H9 (cell line): Measurements from ENCODE around the gene NBPF4. TPM values are rescaled to one million over a fixed set of nuclear protein-coding genes. Genes with fewer than 3 reads are reported as not detected.

Source experiments
- DNase-seq: peaks from one replicate; pipeline ENCODE4 v3.0.0-alpha.2; 2017
- H2AFZ ChIP-seq: one replicate; pipeline ENCODE4 v1.6.1; 2013; ENCODE audit warnings: mild to moderate bottlenecking, low read length, control low read depth, moderate library complexity
- H2AK5ac ChIP-seq: 2 replicates; pipeline ENCODE4 v1.6.1; 2013; ENCODE audit warnings: low read length, control low read depth, mixed read lengths; ENCODE audit not compliant: insufficient read length
- H2BK120ac ChIP-seq: one replicate; pipeline ENCODE4 v1.6.1; 2013; ENCODE audit warnings: low read depth, mild to moderate bottlenecking, low read length, control low read depth, inconsistent platforms; ENCODE audit not compliant: poor library complexity, severe bottlenecking
- H2BK12ac ChIP-seq: 2 replicates; pipeline ENCODE4 v1.6.1; 2013; ENCODE audit warnings: low read length, control low read depth, mixed read lengths, low read depth; ENCODE audit not compliant: insufficient read length
- H2BK15ac ChIP-seq: 2 replicates; pipeline ENCODE4 v1.6.1; 2013; ENCODE audit warnings: low read depth, low read length, control low read depth
- H2BK20ac ChIP-seq: one replicate; pipeline ENCODE4 v1.6.1; 2013; ENCODE audit warnings: low read depth, mild to moderate bottlenecking, low read length, control low read depth, inconsistent platforms; ENCODE audit not compliant: poor library complexity, severe bottlenecking
- H2BK5ac ChIP-seq: 2 replicates; pipeline ENCODE4 v1.6.1; 2013; ENCODE audit warnings: low read length, control low read depth, mixed read lengths; ENCODE audit not compliant: insufficient read length
- H3K14ac ChIP-seq: 2 replicates; pipeline ENCODE4 v1.6.1; 2013; ENCODE audit warnings: low read length, control low read depth; ENCODE audit not compliant: insufficient read depth
- H3K18ac ChIP-seq: 2 replicates; pipeline ENCODE4 v1.6.1; 2013; ENCODE audit warnings: low read depth, mild to moderate bottlenecking, mixed read lengths, low read length, control low read depth; ENCODE audit not compliant: insufficient read length
- H3K23ac ChIP-seq: 2 replicates; pipeline ENCODE4 v1.6.1; 2013; ENCODE audit warnings: low read length, control low read depth, mixed read lengths, low read depth; ENCODE audit not compliant: insufficient read length
- H3K23me2 ChIP-seq: 2 replicates; pipeline ENCODE4 v1.6.1; 2013; ENCODE audit warnings: low read depth, mild to moderate bottlenecking, mixed read lengths, low read length, control low read depth; ENCODE audit not compliant: insufficient read length, poor library complexity, severe bottlenecking
- H3K27ac ChIP-seq: 2 replicates; pipeline ENCODE4 v1.5.1; 2013; ENCODE audit warnings: low read length, control low read depth, mixed read lengths, low read depth; ENCODE audit not compliant: insufficient read length
- H3K27me3 ChIP-seq: 2 replicates; pipeline ENCODE4 v1.6.1; 2013; ENCODE audit warnings: low read length, control low read depth, inconsistent platforms; ENCODE audit not compliant: insufficient read depth
- H3K4ac ChIP-seq: 2 replicates; pipeline ENCODE4 v1.6.1; 2013; ENCODE audit warnings: low read depth, mild to moderate bottlenecking, control low read depth, inconsistent platforms, low read length, moderate library complexity
- H3K4me1 ChIP-seq: 2 replicates; pipeline ENCODE4 v1.6.1; 2013; ENCODE audit warnings: low read length, control low read depth, inconsistent platforms; ENCODE audit not compliant: insufficient read depth
- H3K4me2 ChIP-seq: 2 replicates; pipeline ENCODE4 v1.6.1; 2013; ENCODE audit warnings: low read length, control low read depth, mixed read lengths; ENCODE audit not compliant: insufficient read length, insufficient read depth
- H3K56ac ChIP-seq: 2 replicates; pipeline ENCODE4 v1.6.1; 2013; ENCODE audit warnings: low read depth, mild to moderate bottlenecking, mixed read lengths, low read length, control low read depth; ENCODE audit not compliant: insufficient read length
- H3K79me1 ChIP-seq: 2 replicates; pipeline ENCODE4 v1.6.1; 2013; ENCODE audit warnings: low read depth, mild to moderate bottlenecking, moderate library complexity, low read length, control low read depth, inconsistent platforms; ENCODE audit not compliant: insufficient read depth, poor library complexity, severe bottlenecking
- H3K79me2 ChIP-seq: 2 replicates; pipeline ENCODE4 v1.6.1; 2013; ENCODE audit warnings: low read length, control low read depth, inconsistent platforms; ENCODE audit not compliant: insufficient read depth
- H3K9ac ChIP-seq: 2 replicates; pipeline ENCODE4 v1.6.1; 2013; ENCODE audit warnings: low read length, control low read depth, mixed read lengths; ENCODE audit not compliant: insufficient read length; ENCODE audit errors: extremely low read depth
- H3K9me3 ChIP-seq: one replicate; pipeline ENCODE4 v1.6.1; 2013; ENCODE audit warnings: low read depth, low read length, inconsistent platforms; ENCODE audit not compliant: control insufficient read depth
- H3T11ph ChIP-seq: one replicate; pipeline ENCODE4 v1.6.1; 2013; ENCODE audit warnings: mild to moderate bottlenecking, low read length, control low read depth, inconsistent platforms
- H4K20me1 ChIP-seq: one replicate; pipeline ENCODE4 v1.6.1; 2013; ENCODE audit not compliant: control insufficient read depth, insufficient read length, insufficient read depth
- H4K5ac ChIP-seq: 2 replicates; pipeline ENCODE4 v1.6.1; 2013; ENCODE audit warnings: low read depth, mild to moderate bottlenecking, mixed read lengths, low read length, control low read depth; ENCODE audit not compliant: insufficient read length
- H4K8ac ChIP-seq: replicated peaks from 2 replicates; pipeline ENCODE4 v1.6.1; 2013; ENCODE audit warnings: low read length, control low read depth, mixed read lengths, low read depth; ENCODE audit not compliant: insufficient read length
- H4K91ac ChIP-seq: 2 replicates; pipeline ENCODE4 v1.6.1; 2013; ENCODE audit warnings: low read depth, mild to moderate bottlenecking, moderate library complexity, mixed read lengths, low read length, control low read depth; ENCODE audit not compliant: insufficient read length
- H3K27ac Mint-ChIP-seq, 3 experiments: 2 replicates in 2 of 3; 3 replicates in 1 of 3; pipeline ENCODE4 v1.8.0; 2020 to 2021; ENCODE audit warnings: mixed read lengths in 3 of 3, mild to moderate bottlenecking in 1 of 3, moderate library complexity in 1 of 3
- H3K27me3 Mint-ChIP-seq: 2 replicates; pipeline ENCODE4 v1.8.0; 2021; ENCODE audit warnings: low read depth, mild to moderate bottlenecking, moderate library complexity, mixed read lengths
- H3K36me3 Mint-ChIP-seq, 3 experiments: 2 replicates in 2 of 3; 3 replicates in 1 of 3; pipeline ENCODE4 v1.8.0; 2020 to 2021; ENCODE audit warnings: low read depth in 3 of 3, mixed read lengths in 3 of 3; ENCODE audit not compliant: insufficient read depth in 1 of 3
- H3K4me1 Mint-ChIP-seq, 2 experiments: 2 replicates each; pipeline ENCODE4 v1.8.0; 2020; ENCODE audit warnings: mixed read lengths in 2 of 2
- H3K4me3 Mint-ChIP-seq, 2 experiments: 2 replicates in 1 of 2; 3 replicates in 1 of 2; pipeline ENCODE4 v1.8.0; 2020 to 2021; ENCODE audit warnings: mild to moderate bottlenecking in 2 of 2, mixed read lengths in 2 of 2, moderate library complexity in 1 of 2
- H3K9me3 Mint-ChIP-seq, 2 experiments: 2 replicates in 1 of 2; 3 replicates in 1 of 2; pipeline ENCODE4 v1.8.0; 2020; ENCODE audit warnings: mild to moderate bottlenecking in 2 of 2, mixed read lengths in 2 of 2, moderate library complexity in 1 of 2
- WGBS: extraction: QIAGEN DNeasy Blood & Tissue Kit; methylation state at CpG from one replicate; pipeline ENCODE4 v1.1.7; 2013; ENCODE audit warnings: missing lambda C conversion rate, low lambda C conversion rate, mixed read lengths; ENCODE audit not compliant: insufficient read length; ENCODE audit errors: extremely low coverage; 5-methylcytosine and 5-hydroxymethylcytosine counted together
- total RNA-seq: library from RNA; stranded (reverse); gene quantifications from 2 replicates; pipeline ENCODE4 v1.2.1, GENCODE V29; 2021
- TF ChIP-seq, protein P1 (sequence below): fragments of 200-600 bp; sonication (generic); conservative IDR thresholded peaks from 3 replicates; pipeline ENCODE4 v1.8.0; 2021; ENCODE audit warnings: antibody characterized with exemption, mild to moderate bottlenecking

The NBPF4 gene
- total RNA-seq, 1 experiment from 2014 or later, result not detected

DNA sequence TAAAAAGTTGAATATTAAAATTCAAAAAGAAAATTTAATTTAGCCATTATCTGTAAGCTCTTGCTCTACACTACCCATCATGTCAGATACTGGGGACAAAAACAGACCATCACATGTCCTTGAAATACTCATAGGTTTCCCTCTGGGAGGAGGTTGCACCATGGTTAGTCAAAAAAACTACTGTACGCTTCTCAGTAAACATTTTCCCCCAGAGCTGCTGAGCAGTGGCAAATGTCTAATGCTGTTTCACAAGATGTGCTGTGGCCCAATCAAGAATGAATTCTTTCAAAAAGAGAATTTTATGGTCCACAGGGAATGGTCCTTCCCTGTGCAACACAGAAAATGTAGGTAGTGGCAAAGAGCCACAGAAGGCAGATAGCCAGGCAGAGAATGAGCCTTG is 49.8 kb downstream of the NBPF4 start:
- H3K56ac ChIP-seq, result no peak overlapping the region
- Mint-ChIP-seq H3K27ac (no peak overlapping the region), H3K9me3 (peaks cover 0 to 3% of the 10 kb centered on the region in 2 experiments; a peak in 2 of 5 replicates), H3K27me3 (no peaks in the 10 kb centered on the region), H3K4me3 (no peak overlapping the region), H3K4me1 (peaks cover 16 to 26% of the 10 kb centered on the region in 2 experiments), H3K36me3 (peaks cover 17 to 59% (median 33%) of the 10 kb centered on the region in 3 experiments)
- no peak overlapping the region for H3K27ac ChIP-seq
- H3K18ac ChIP-seq, result no peak overlapping the region
- peaks cover 7% of the 10 kb centered on the region for H3K4me1 ChIP-seq
- no peak overlapping the region for H3T11ph ChIP-seq
- H2BK12ac ChIP-seq, result no peak overlapping the region
- peaks cover 10% of the 10 kb centered on the region for H3K79me1 ChIP-seq
- no peak overlapping the region for H3K23ac ChIP-seq
- no peak overlapping the region for H2BK5ac ChIP-seq
- H2AFZ ChIP-seq, result no peak overlapping the region
- H2AK5ac ChIP-seq, result no peak overlapping the region
- no peak overlapping the region for H2BK20ac ChIP-seq
- H3K4me2 ChIP-seq, result no peak overlapping the region
- no peak overlapping the region for H2BK15ac ChIP-seq
- no peak overlapping the region for H2BK120ac ChIP-seq
- H3K14ac ChIP-seq, result no peak overlapping the region
- TF ChIP-seq, protein P1, sequence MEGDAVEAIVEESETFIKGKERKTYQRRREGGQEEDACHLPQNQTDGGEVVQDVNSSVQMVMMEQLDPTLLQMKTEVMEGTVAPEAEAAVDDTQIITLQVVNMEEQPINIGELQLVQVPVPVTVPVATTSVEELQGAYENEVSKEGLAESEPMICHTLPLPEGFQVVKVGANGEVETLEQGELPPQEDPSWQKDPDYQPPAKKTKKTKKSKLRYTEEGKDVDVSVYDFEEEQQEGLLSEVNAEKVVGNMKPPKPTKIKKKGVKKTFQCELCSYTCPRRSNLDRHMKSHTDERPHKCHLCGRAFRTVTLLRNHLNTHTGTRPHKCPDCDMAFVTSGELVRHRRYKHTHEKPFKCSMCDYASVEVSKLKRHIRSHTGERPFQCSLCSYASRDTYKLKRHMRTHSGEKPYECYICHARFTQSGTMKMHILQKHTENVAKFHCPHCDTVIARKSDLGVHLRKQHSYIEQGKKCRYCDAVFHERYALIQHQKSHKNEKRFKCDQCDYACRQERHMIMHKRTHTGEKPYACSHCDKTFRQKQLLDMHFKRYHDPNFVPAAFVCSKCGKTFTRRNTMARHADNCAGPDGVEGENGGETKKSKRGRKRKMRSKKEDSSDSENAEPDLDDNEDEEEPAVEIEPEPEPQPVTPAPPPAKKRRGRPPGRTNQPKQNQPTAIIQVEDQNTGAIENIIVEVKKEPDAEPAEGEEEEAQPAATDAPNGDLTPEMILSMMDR, result no peak
- H3K9me3 ChIP-seq, result no peaks in the 10 kb centered on the region
- WGBS, result no CpG with 5 or more reads among the region's 1 CpG
- H3K4ac ChIP-seq, result no peak overlapping the region
- H3K27me3 ChIP-seq, result no peaks in the 10 kb centered on the region
- H4K20me1 ChIP-seq, result no peaks in the 10 kb centered on the region
- no peak overlapping the region for H4K5ac ChIP-seq
- H3K79me2 ChIP-seq, result peaks cover 10% of the 10 kb centered on the region; the same call in 1 of the 2 replicates
- no peak for DNase-seq
- no peaks in the 10 kb centered on the region for H3K23me2 ChIP-seq
- no peak overlapping the region for H4K8ac ChIP-seq
- H4K91ac ChIP-seq, result no peak overlapping the region
- no peak overlapping the region for H3K9ac ChIP-seq
